Astrocyte (in vitro differentiated cells and primary cell): ENCODE data around the gene TNN.

Experiments used
- EZH2 ChIP-seq: IDR thresholded peaks from 2 replicates; pipeline ENCODE4 v1.6.1; 2012; ENCODE audit warnings: mild to moderate bottlenecking, low read length, inconsistent platforms; ENCODE audit not compliant: insufficient read depth
- TF ChIP-seq, protein P1 (sequence below): IDR thresholded peaks from 2 replicates; pipeline ENCODE4 v1.5.1; 2011; ENCODE audit warnings: low read depth, mild to moderate bottlenecking, inconsistent platforms, low read length, moderate library complexity; ENCODE audit not compliant: insufficient read depth

DNA sequence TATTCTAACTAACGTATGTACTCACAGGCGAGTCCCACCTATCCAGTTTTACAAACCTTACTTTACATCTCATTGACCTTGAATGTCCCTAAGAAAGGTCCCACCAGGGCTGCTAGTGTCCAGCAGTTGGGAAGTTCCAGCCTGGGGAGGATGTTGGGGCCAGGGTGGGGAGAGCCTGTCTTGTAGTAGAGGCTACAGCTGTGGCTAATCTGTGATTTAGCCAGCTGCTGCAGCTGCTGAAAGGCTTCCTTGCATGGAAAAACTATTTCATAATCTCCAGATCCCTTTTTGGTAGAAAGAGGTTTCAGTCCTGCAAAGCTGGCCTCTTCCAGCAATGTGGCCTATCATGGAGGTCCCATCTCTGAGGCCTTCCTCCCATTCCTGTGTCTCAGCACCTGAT is 23.1 kb downstream of the TNN start:
- TF ChIP-seq, protein P1, sequence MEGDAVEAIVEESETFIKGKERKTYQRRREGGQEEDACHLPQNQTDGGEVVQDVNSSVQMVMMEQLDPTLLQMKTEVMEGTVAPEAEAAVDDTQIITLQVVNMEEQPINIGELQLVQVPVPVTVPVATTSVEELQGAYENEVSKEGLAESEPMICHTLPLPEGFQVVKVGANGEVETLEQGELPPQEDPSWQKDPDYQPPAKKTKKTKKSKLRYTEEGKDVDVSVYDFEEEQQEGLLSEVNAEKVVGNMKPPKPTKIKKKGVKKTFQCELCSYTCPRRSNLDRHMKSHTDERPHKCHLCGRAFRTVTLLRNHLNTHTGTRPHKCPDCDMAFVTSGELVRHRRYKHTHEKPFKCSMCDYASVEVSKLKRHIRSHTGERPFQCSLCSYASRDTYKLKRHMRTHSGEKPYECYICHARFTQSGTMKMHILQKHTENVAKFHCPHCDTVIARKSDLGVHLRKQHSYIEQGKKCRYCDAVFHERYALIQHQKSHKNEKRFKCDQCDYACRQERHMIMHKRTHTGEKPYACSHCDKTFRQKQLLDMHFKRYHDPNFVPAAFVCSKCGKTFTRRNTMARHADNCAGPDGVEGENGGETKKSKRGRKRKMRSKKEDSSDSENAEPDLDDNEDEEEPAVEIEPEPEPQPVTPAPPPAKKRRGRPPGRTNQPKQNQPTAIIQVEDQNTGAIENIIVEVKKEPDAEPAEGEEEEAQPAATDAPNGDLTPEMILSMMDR, result no peak
- no peak for TF ChIP-seq EZH2
